NT2/D1 (cell line): Measurements from ENCODE around the gene TMPRSS4.

ENCODE experiments used
- SUZ12 ChIP-seq: IDR thresholded peaks from 2 replicates; pipeline ENCODE4 v1.6.1; 2011; ENCODE audit not compliant: insufficient read length, insufficient read depth; ENCODE audit errors: extremely low read depth
- YY1 ChIP-seq: IDR thresholded peaks from 2 replicates; pipeline ENCODE4 v1.6.1; 2011; ENCODE audit not compliant: insufficient read length, insufficient read depth
- ZNF274 ChIP-seq: IDR thresholded peaks from 2 replicates; pipeline ENCODE4 v1.6.1; 2011; ENCODE audit warnings: mild to moderate bottlenecking, low read depth, low read length

DNA sequence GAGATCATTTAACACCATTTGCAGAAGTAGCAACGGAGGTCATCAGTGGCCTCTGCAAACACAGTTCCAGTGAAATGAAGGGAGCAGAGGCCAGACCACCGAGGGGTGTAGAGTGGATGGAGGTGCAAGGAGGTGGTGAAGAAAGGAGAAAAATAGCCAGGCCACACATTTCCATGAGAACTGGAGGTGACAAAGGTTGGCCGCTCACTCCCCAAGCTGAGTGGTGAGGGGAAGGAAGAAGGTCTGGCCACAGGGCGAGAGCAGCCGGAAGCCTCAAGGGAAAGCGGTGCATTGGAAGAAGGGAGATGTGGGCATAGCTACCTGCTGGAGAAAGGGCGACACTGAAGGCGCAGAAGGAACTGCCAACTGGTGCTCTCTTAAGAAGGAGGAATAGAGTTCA is 20.1 kb upstream of the TMPRSS4 start:
- TF ChIP-seq YY1 (no peak), ZNF274 (no peak), SUZ12 (no peak)
